DOHH2 (cell line): ENCODE data around the gene B9D2.
A peak's percentile ranks its signal among the peaks of the same experiment; 100 is the strongest.

ENCODE experiments used
- H3F3A ChIP-seq: fragments of 200-600 bp; sonication (generic), shearing (Covaris generic); 2 replicates; pipeline ENCODE4 v1.6.0; 2016; ENCODE audit warnings: antibody characterized with exemption, mild to moderate bottlenecking; ENCODE audit not compliant: control insufficient read depth, insufficient read depth
- H3K27ac ChIP-seq: fragments of 200-600 bp; sonication (generic); 2 replicates; pipeline ENCODE4 v1.5.1; 2014; ENCODE audit warnings: low read depth, mild to moderate bottlenecking, low read length, moderate library complexity
- H3K27me3 ChIP-seq: fragments of 200-600 bp; sonication (generic); 2 replicates; pipeline ENCODE4 v1.6.1; 2014; ENCODE audit warnings: mild to moderate bottlenecking, low read length, mixed read lengths; ENCODE audit not compliant: control insufficient read depth
- H3K36me3 ChIP-seq: fragments of 200-600 bp; sonication (generic); 2 replicates; pipeline ENCODE4 v1.6.1; 2014; ENCODE audit warnings: mild to moderate bottlenecking, low read length, moderate library complexity, mixed read lengths; ENCODE audit not compliant: control insufficient read depth
- H3K4me1 ChIP-seq: fragments of 200-600 bp; sonication (generic); 2 replicates; pipeline ENCODE4 v1.6.1; 2014; ENCODE audit warnings: mild to moderate bottlenecking, low read length, mixed read lengths; ENCODE audit not compliant: control insufficient read depth
- H3K4me2 ChIP-seq: fragments of 200-600 bp; sonication (generic); 2 replicates; pipeline ENCODE4 v1.6.0; 2014; ENCODE audit warnings: mild to moderate bottlenecking, low read length, moderate library complexity
- H3K4me3 ChIP-seq: fragments of 200-600 bp; sonication (generic); 2 replicates; pipeline ENCODE4 v1.5.1; 2014; ENCODE audit warnings: mild to moderate bottlenecking, low read length, mixed read lengths
- H3K79me2 ChIP-seq: fragments of 200-600 bp; sonication (generic); 2 replicates; pipeline ENCODE4 v1.6.1; 2014; ENCODE audit warnings: mild to moderate bottlenecking, low read length, mixed read lengths; ENCODE audit not compliant: control insufficient read depth
- H3K9me2 ChIP-seq: fragments of 200-600 bp; sonication (generic); replicated peaks from 2 replicates; pipeline ENCODE4 v1.6.1; 2014; ENCODE audit warnings: mild to moderate bottlenecking, low read length, mixed read lengths; ENCODE audit not compliant: control insufficient read depth
- H3K9me3 ChIP-seq: fragments of 200-600 bp; sonication (generic); 2 replicates; pipeline ENCODE4 v1.6.1; 2014; ENCODE audit warnings: antibody characterized with exemption, low read length, mixed read lengths; ENCODE audit not compliant: control insufficient read depth, insufficient read depth
- H4K20me1 ChIP-seq: fragments of 200-600 bp; sonication (generic); 2 replicates; pipeline ENCODE4 v1.6.0; 2014; ENCODE audit warnings: low read depth, mild to moderate bottlenecking, antibody characterized with exemption, low read length, moderate library complexity; ENCODE audit not compliant: control insufficient read depth, insufficient read depth
- CTCF ChIP-seq: fragments of 200-600 bp; sonication (generic); IDR thresholded peaks from one replicate; pipeline ENCODE4 v1.5.1; 2014; ENCODE audit warnings: antibody characterized with exemption, mild to moderate bottlenecking, low read depth, low read length; ENCODE audit not compliant: poor library complexity, severe bottlenecking
- EZH2phosphoT487 ChIP-seq: fragments of 200-600 bp; sonication (generic); IDR thresholded peaks from 2 replicates; pipeline ENCODE4 v1.6.1; 2017; ENCODE audit warnings: borderline replicate concordance, mild to moderate bottlenecking, antibody characterized with exemption, low read length, moderate library complexity, mixed read lengths

Gene B9D2

DNA sequence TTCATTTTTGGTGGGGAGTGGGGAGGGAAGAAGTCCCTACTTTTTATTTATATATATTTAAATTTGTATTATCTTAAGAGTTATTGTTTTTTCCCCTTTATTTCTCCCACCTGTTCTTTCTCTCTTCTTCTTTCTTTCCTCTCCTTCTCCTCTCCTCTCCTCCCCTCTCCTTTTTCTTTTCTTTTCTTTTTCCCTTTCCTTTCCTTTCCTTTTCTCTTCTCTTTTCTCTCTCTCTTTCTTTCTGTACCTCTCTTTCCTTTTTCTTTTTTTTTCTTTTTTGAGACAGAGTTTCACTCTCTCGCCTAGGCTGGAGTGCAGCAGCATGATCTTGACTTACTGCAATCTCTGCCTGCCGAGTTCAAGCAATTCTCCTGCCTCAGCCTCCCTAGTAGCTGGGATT, 35.6 kb upstream of the B9D2 start:
- H4K20me1 ChIP-seq: no peaks in the 10 kb centered on the region
- no peak for TF ChIP-seq EZH2phosphoT487
- no peak for TF ChIP-seq CTCF
- H3K79me2 ChIP-seq: peaks cover 43% of the 10 kb centered on the region
- H3K27ac ChIP-seq: no peak overlapping the region
- no peak overlapping the region for H3K4me2 ChIP-seq
- H3K36me3 ChIP-seq: peaks cover 14% of the 10 kb centered on the region
- H3K27me3 ChIP-seq: no peaks in the 10 kb centered on the region
- H3K4me3 ChIP-seq: no peak overlapping the region
- H3K4me1 ChIP-seq: peaks cover 28% of the 10 kb centered on the region
- H3K9me3 ChIP-seq: no peaks in the 10 kb centered on the region
- H3F3A ChIP-seq: no peaks in the 10 kb centered on the region
- no peaks in the 10 kb centered on the region for H3K9me2 ChIP-seq

DNA sequence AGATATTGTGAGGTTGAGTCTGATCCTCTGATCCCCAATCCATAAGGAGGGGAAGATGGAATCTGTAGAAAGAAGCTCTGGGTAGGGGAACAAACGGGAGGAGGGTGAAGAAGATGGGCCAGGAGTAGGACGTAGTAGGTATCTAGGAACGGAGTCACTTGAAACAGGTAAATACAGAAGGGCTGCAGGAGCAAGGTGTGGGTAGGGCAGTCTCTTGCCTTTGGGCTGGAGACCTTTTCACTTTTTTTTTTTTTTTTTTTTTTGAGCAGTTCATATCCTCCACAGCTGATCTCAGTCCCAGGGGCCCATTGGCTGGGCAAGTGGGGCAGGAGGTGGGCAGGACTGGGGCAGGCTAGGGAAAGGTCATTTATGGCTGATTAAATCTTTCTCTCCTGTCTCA, 35.1 kb upstream of the B9D2 start:
- H3K4me1 ChIP-seq: peaks cover 30% of the 10 kb centered on the region
- H4K20me1 ChIP-seq: no peaks in the 10 kb centered on the region
- TF ChIP-seq CTCF (no peak), EZH2phosphoT487 (no peak)
- no peak overlapping the region for H3K27ac ChIP-seq
- no peaks in the 10 kb centered on the region for H3K9me2 ChIP-seq
- H3K4me2 ChIP-seq: peak overlapping the region; percentile 64
- no peaks in the 10 kb centered on the region for H3K27me3 ChIP-seq
- peak overlapping the region; percentile 99 for H3K4me3 ChIP-seq
- H3K79me2 ChIP-seq: peaks cover 48% of the 10 kb centered on the region
- no peaks in the 10 kb centered on the region for H3K9me3 ChIP-seq
- H3F3A ChIP-seq: no peaks in the 10 kb centered on the region
- peaks cover 14% of the 10 kb centered on the region for H3K36me3 ChIP-seq

DNA sequence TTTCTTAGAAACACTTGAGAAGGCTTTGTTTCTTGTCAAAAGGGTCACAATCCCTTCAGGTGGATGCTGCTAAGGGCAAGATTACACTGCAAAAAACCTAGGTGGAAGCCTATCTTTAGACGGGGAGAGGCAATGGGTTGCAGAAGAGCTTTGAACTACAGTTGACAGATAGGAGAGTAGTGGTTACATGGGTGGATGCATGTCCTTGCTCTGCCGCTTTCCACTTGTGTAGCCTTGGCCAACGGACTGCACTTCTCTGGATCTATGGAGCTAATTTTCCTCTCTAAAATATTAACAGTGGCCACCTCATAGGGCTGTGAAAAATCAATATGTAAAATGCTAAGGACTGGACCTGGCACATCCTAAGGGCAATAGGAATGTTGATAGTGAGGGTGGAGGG, 34.6 kb upstream of the B9D2 start:
- H3K4me1 ChIP-seq: peaks cover 30% of the 10 kb centered on the region
- H3K9me2 ChIP-seq: no peaks in the 10 kb centered on the region
- no peaks in the 10 kb centered on the region for H3K27me3 ChIP-seq
- H3K79me2 ChIP-seq: peaks cover 53% of the 10 kb centered on the region
- TF ChIP-seq CTCF (no peak), EZH2phosphoT487 (no peak)
- H3F3A ChIP-seq: no peaks in the 10 kb centered on the region
- peak overlapping the region; percentile 64 for H3K4me2 ChIP-seq
- H3K4me3 ChIP-seq: peak overlapping the region; percentile 99
- no peaks in the 10 kb centered on the region for H3K9me3 ChIP-seq
- H3K36me3 ChIP-seq: peaks cover 17% of the 10 kb centered on the region
- H4K20me1 ChIP-seq: no peaks in the 10 kb centered on the region
- no peak overlapping the region for H3K27ac ChIP-seq

- Histone ChIP-seq H3K4me1 (peaks cover 30% of the 10 kb centered on the region), H3K4me2 (peak overlapping the region; percentile 64), H3K9me3 (no peaks in the 10 kb centered on the region), H3K27ac (peak overlapping the region; percentile 78), H3K9me2 (no peaks in the 10 kb centered on the region), H3K27me3 (no peaks in the 10 kb centered on the region), H3K79me2 (peaks cover 58% of the 10 kb centered on the region), H4K20me1 (no peaks in the 10 kb centered on the region), H3K36me3 (peaks cover 17% of the 10 kb centered on the region), H3F3A (no peaks in the 10 kb centered on the region), H3K4me3 (peak overlapping the region; percentile 99)
- TF ChIP-seq CTCF: no peak
- no peak for TF ChIP-seq EZH2phosphoT487
Observed at GRCh38 chr19:41398050-41398418, 34.1 kb upstream of the B9D2 start.
